K562 (cell line): Measurements from ENCODE around the gene MARS2. TPM values are rescaled to one million over a fixed set of nuclear protein-coding genes. Genes with fewer than 3 reads are reported as not detected.

Experiments
- ATAC-seq: fragments of 200-7000 bp; cut with Tn5 transposase; 3 replicates; pipeline ENCODE4 v1.9.1; 2020; ENCODE audit warnings: moderate library complexity
- BruUV-seq: library from RNA; stranded (reverse); fragments of 400-500 nt; replicated peaks from 2 replicates; lab custom pipeline; 2021; lab: Mats Ljungman, UMichigan
- CTCF ChIA-PET: fragments of 300-600 bp; formaldehyde crosslinking; extraction: SDS; loops from one replicate; lab custom pipeline; 2021; ENCODE audit warnings: low intra/inter-chr PET ratio; lab: Yijun Ruan, JAX
- POLR2A ChIA-PET: fragments of 300-600, 350-650 bp; sonication (Branson Sonifier 250); formaldehyde crosslinking; extraction: SDS; loops from one replicate; lab custom pipeline; 2021; ENCODE audit warnings: antibody characterized with exemption, inconsistent platforms; lab: Yijun Ruan, JAX
- DNase-seq, 4 experiments: peaks; one replicate each; pipeline versions ENCODE4 v3.0.0 to v3.0.0-alpha.2; 2011 to 2018; ENCODE audit warnings: low spot score in 3 of 4, mixed read lengths in 3 of 4; ENCODE audit errors: extremely low read depth in 1 of 4
- FAIRE-seq: peaks from 2 replicates; lab custom pipeline; 2011; peaks lifted over from hg19 to GRCh38; lab: Jason Lieb, UNC
- H2AFZ ChIP-seq: 2 replicates; pipeline ENCODE4 v1.6.0; 2011; ENCODE audit warnings: low read depth, low read length, control low read depth, inconsistent platforms
- H3K27ac ChIP-seq: fragments of 200-600 bp; 3 replicates; pipeline ENCODE4 v1.8.0; 2011; ENCODE audit warnings: low read depth, mild to moderate bottlenecking, control low read depth, inconsistent platforms, low read length, moderate library complexity, mixed read lengths; ENCODE audit errors: extremely low read depth
- H3K27me3 ChIP-seq, 2 experiments: fragments of 300-600 bp in 1 of 2; 2 replicates in 1 of 2; 3 replicates in 1 of 2; pipeline versions ENCODE4 v1.6.0 to v1.8.0; 2011; ENCODE audit warnings: inconsistent platforms in 2 of 2, low read length in 2 of 2, mild to moderate bottlenecking in 1 of 2, mixed read lengths in 1 of 2, moderate library complexity in 1 of 2; ENCODE audit not compliant: control insufficient read depth in 2 of 2, insufficient read depth in 2 of 2
- H3K36me3 ChIP-seq: fragments of 300-600 bp; 3 replicates; pipeline ENCODE4 v1.8.0; 2011; ENCODE audit warnings: mild to moderate bottlenecking, low read length, inconsistent platforms; ENCODE audit not compliant: control insufficient read depth, insufficient read depth
- H3K4me1 ChIP-seq, 2 experiments: fragments of 200-600 bp in 1 of 2; replicated peaks in 1 of 2; 2 replicates in 1 of 2; 3 replicates in 1 of 2; pipeline versions ENCODE4 v1.5.1 to v1.8.0; 2011; ENCODE audit warnings: inconsistent platforms in 2 of 2, low read length in 2 of 2, mild to moderate bottlenecking in 1 of 2, mixed read lengths in 1 of 2, moderate library complexity in 1 of 2; ENCODE audit not compliant: control insufficient read depth in 2 of 2, insufficient read depth in 2 of 2
- H3K4me2 ChIP-seq: 2 replicates; pipeline ENCODE4 v1.6.1; 2011; ENCODE audit warnings: low read length, control low read depth, inconsistent platforms, mixed read lengths; ENCODE audit not compliant: insufficient read depth
- H3K4me3 ChIP-seq: fragments of 200-600 bp; sonication (generic), shearing (Covaris generic); 2 replicates; pipeline ENCODE4 v1.5.1; 2016; ENCODE audit warnings: control low read depth, inconsistent platforms
- H3K79me2 ChIP-seq: fragments of 200-600 bp; 3 replicates; pipeline ENCODE4 v1.8.0; 2011; ENCODE audit warnings: low read length, inconsistent platforms; ENCODE audit not compliant: control insufficient read depth, insufficient read depth
- H3K9ac ChIP-seq, 2 experiments: 2 replicates each; pipeline versions ENCODE4 v1.6.0 to v1.6.1; 2011; ENCODE audit warnings: low read depth in 2 of 2, low read length in 2 of 2, control low read depth in 1 of 2, inconsistent platforms in 1 of 2, mild to moderate bottlenecking in 1 of 2, mixed read lengths in 1 of 2; ENCODE audit not compliant: insufficient read depth in 1 of 2
- H3K9me1 ChIP-seq: one replicate; pipeline ENCODE4 v1.6.0; 2011; ENCODE audit warnings: inconsistent platforms, mild to moderate bottlenecking, low read length, moderate library complexity; ENCODE audit not compliant: control insufficient read depth, insufficient read depth
- H3K9me3 ChIP-seq: replicated peaks from 2 replicates; pipeline ENCODE4 v1.5.1; 2011; ENCODE audit warnings: low read depth, low read length, inconsistent platforms; ENCODE audit not compliant: control insufficient read depth, insufficient read depth
- H4K20me1 ChIP-seq: replicated peaks from 2 replicates; pipeline ENCODE4 v1.6.1; 2011; ENCODE audit warnings: low read length, inconsistent platforms, mixed read lengths; ENCODE audit not compliant: control insufficient read depth, insufficient read depth
- CBX2 ChIP-seq: fragments of 200-600 bp; sonication (generic); IDR thresholded peaks from one replicate; pipeline ENCODE4 v1.6.1; 2012; ENCODE audit warnings: mild to moderate bottlenecking, low read length, inconsistent platforms; ENCODE audit not compliant: insufficient read depth, poor library complexity, severe bottlenecking
- POLR2B ChIP-seq: fragments of 450-650 bp; IDR thresholded peaks from 2 replicates; pipeline ENCODE4 v1.6.1; 2018; ENCODE audit warnings: low read depth; ENCODE audit not compliant: partially characterized antibody
- SMAD2 ChIP-seq: fragments of 150-350 bp; IDR thresholded peaks from 2 replicates; pipeline ENCODE4 v1.6.1; 2014; ENCODE audit warnings: low read depth, mild to moderate bottlenecking, low read length
- XRCC5 ChIP-seq: fragments of 200-400 bp; formaldehyde crosslinking; IDR thresholded peaks from 2 replicates; pipeline ENCODE4 v1.6.1; 2017; ENCODE audit warnings: low read depth, mild to moderate bottlenecking, low read length
- YBX1 ChIP-seq: fragments of 450-650 bp; IDR thresholded peaks from 2 replicates; pipeline ENCODE4 v1.7.1; 2016; ENCODE audit warnings: mild to moderate bottlenecking
- ZBTB5 ChIP-seq: fragments of 450-650 bp; IDR thresholded peaks from 2 replicates; pipeline ENCODE4 v1.6.1; 2017; ENCODE audit warnings: antibody characterized with exemption
- WGBS: fragments of 100-300 bp; shearing (Covaris generic); methylation state at CpG from one replicate; pipeline ENCODE4 v1.1.6; 2016; ENCODE audit warnings: low coverage, mixed read lengths; ENCODE audit not compliant: insufficient coverage; ENCODE audit errors: missing lambda C conversion rate; 5-methylcytosine and 5-hydroxymethylcytosine counted together
- in situ Hi-C: fragments of 300-500 bp; cut with MboI; formaldehyde crosslinking; loops from 4 replicates; pipeline ENCODE4 v1.15.0; 2018; ENCODE audit warnings: inconsistent platforms, mixed read lengths
- intact Hi-C: fragments of 100-400 bp; cut with micrococcal nuclease; formaldehyde crosslinking; loops from 2 replicates; pipeline ENCODE4 v1.14.2; 2022
- polyA plus RNA-seq, 8 experiments: library from polyadenylated mRNA; depleted of rRNA in 4 of 8; stranded (reverse) in 5 of 8; unstranded in 3 of 8; fragments of >200 nt; fragmentation: Nextera tagmentation in 2 of 8; fragmentation: Illumina TruSeq in 1 of 8; extraction: Ambion mirVana in 2 of 8; extraction: Trizol in 1 of 8; gene quantifications; 2 replicates each; pipeline versions ENCODE4 v1.2.1 to v1.2.3, GENCODE V29; 2011 to 2014; ENCODE audit warnings: inconsistent platforms in 1 of 8, missing spikeins in 1 of 8
- total RNA-seq, 7 experiments: library from RNA; depleted of rRNA in 6 of 7; stranded (reverse); fragments of >200 nt in 6 of 7; fragmentation: Illumina TruSeq in 2 of 7; extraction: Trizol in 2 of 7; gene quantifications; 2 replicates each; pipeline versions ENCODE4 v1.2.1 to v1.2.3, GENCODE V29; 2011 to 2021; ENCODE audit warnings: low replicate concordance in 1 of 7
- TF ChIP-seq, protein P1 (sequence below): fragments of 250-450 bp; sonication (Bioruptor Pico); IDR thresholded peaks from 2 replicates; pipeline ENCODE4 v1.4.0; 2020; ENCODE audit warnings: borderline replicate concordance

MARS2 gene
- total and polyA plus RNA-seq, 9 of the 15 experiments (the other 6 are each of a cell fraction or from before 2014, with no cell fraction given) = 4.0 to 17.6 (median 12.5) TPM

GRCh38 chr2:197674591-197674990 lies 30.6 kb upstream of the MARS2 start:
- Histone ChIP-seq H3K9me3 (no peaks in the 10 kb centered on the region), H4K20me1 (no peaks in the 10 kb centered on the region), H2AFZ (no peak overlapping the region), H3K4me1 (no peaks in the 10 kb centered on the region), H3K79me2 (no peaks in the 10 kb centered on the region), H3K9me1 (no peaks in the 10 kb centered on the region), H3K9ac (no peak overlapping the region), H3K4me2 (no peak overlapping the region), H3K27ac (no peak overlapping the region), H3K4me3 (no peak overlapping the region), H3K36me3 (no peaks in the 10 kb centered on the region), H3K27me3 (no peaks in the 10 kb centered on the region)
- intact Hi-C loops (no loop called here), in situ Hi-C loops (no loop called here)
- no peak for DNase-seq
- ATAC-seq = no peak
- ChIA-PET CTCF (no interaction called here), POLR2A (no interaction called here)
- TF ChIP-seq, protein P1, sequence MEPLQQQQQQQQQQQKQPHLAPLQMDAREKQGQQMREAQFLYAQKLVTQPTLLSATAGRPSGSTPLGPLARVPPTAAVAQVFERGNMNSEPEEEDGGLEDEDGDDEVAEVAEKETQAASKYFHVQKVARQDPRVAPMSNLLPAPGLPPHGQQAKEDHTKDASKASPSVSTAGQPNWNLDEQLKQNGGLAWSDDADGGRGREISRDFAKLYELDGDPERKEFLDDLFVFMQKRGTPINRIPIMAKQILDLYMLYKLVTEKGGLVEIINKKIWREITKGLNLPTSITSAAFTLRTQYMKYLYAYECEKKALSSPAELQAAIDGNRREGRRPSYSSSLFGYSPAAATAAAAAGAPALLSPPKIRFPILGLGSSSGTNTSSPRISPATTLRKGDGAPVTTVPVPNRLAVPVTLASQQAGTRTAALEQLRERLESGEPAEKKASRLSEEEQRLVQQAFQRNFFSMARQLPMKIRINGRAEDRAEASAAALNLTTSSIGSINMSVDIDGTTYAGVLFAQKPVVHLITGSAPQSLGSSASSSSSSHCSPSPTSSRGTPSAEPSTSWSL (CRISPR knock-in tag) = no peak
- no peak for TF ChIP-seq SMAD2
- TF ChIP-seq YBX1 = no peak
- no peak for TF ChIP-seq POLR2B
- 0% methylated on average over 3 of the region's 3 CpGs for WGBS
- no TSS peak for BruUV-seq
- no peak for FAIRE-seq

DNA sequence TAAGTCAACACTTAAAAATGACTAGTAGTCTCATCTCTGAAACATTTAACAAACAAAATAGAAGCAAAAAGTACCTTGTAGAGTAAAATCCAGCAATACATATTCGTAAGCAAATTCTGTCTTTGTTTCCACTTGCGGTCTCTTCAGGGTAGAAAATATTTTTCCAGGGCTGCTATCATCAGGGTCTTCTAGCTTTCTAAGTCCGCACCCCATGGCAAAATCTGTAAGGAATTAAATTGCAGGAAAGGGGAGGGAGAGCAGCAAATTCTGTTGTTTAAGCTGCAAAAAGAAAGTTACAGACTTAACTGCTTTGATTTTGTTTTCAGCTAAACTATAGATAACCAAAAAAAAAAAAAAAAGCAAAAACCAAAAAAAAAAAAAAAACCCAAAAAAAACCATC lies 29.9 kb upstream of the MARS2 start, which contains the start of gene RFTN2:
TSS of gene RFTN2 (minus strand) at position 342 of the 400 bp plus-strand sequence. CDS start at position 213, 129 bp downstream.
- no peak within 1 kb of the TSS for H2AFZ ChIP-seq
- H3K27ac ChIP-seq = no peak within 1 kb of the TSS
- ATAC-seq = no peak
- H4K20me1 ChIP-seq = no peaks in the 10 kb centered on the region
- WGBS = 4% methylated on average over 3 of the region's 3 CpGs
- intact Hi-C loops = no loop called here
- H3K79me2 ChIP-seq = no peaks in the 10 kb centered on the region
- H3K4me3 ChIP-seq = no peak within 1 kb of the TSS
- no peaks in the 10 kb centered on the region for H3K27me3 ChIP-seq
- FAIRE-seq = no peak
- TF ChIP-seq XRCC5 (no peak), CBX2 (peak; percentile 49), ZBTB5 (no peak)
- BruUV-seq = no TSS peak
- ChIA-PET CTCF (no interaction called here), POLR2A (interaction anchor here (0.7 kb wide), 1 partner anchor 362 kb away, joined by 3 read pairs; no protein-coding TSS in a partner anchor)
- in situ Hi-C loops = no loop called here
- no peaks in the 10 kb centered on the region for H3K9me3 ChIP-seq
- no peaks in the 10 kb centered on the region for H3K36me3 ChIP-seq
- H3K4me2 ChIP-seq = no peak within 1 kb of the TSS
- H3K9ac ChIP-seq = no peak within 1 kb of the TSS
- H3K4me1 ChIP-seq = no peaks in the 10 kb centered on the region
- H3K9me1 ChIP-seq = no peaks in the 10 kb centered on the region
- DNase-seq = no peak
